EH (cell line): ENCODE measurements around the gene ZNF740.
"Not testable (repeated sequence)": the region's sequence is repeated elsewhere in the genome, so short reads cannot be mapped to it uniquely, and the experiment has no call there.

ENCODE experiments used
- DNase-seq: peaks from one replicate; pipeline ENCODE4 v3.0.0-alpha.2; 2015; ENCODE audit warnings: low read depth

The ZNF740 gene

DNA sequence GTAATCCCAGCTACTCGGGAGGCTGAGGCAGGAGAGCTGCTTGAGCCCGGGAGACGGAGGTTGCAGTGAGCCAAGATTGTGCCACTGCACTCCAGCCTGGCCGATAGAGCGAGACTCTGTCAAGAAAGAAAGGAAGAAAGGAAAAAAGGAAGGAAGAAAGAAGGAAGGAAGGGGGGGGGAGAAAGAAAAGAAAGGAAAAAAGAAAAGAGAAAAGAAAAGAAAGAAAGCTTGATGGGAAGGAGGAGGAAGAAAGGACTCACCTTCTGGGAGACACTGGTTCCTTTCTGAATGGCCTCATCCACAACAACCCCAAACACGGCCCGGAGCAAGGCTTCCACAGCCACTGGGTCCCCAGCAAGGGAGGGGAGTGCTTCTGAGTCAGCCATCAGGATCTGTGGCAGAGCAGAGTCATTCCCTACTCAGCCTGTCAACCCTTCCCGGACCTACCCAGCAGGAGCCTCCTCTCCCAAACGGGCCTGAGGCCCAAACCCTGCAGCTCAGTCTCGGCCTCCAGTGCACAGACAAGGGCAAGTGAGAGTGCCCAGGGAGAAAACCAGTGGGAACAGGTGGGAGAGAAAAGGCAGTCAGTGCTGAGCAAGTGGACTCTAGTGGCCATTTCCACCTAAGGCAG lies 7.3 kb upstream of the ZNF740 start:
- peak; percentile 77 for DNase-seq

DNA sequence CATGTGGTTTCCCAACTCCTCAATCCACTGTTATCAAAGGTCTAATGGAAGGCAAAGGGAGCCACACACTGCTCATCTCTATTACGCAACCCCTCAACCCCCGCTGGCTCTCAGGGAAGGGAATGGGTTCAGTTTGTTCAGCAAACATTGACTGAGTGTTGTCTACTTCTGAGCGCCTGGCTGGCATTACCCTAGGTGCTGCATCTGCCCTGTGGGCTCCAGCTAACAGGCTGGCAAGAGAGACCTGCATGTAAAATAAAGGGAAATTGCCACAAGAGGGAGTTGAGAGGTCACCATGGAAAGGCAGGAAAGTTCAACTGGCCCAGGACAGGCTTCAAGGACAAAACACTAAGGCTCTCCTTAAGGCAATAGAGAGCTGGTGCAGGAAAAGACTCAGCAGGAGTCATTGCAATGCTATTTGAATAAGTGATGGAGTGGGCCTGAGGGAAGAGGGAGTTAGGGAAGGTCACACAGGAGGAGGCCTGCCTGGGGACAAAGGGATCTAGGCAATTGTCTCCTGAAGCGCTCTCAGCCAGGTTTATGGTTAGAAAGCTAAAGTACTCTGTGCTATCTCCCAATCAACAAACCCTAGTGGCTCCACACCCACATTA lies 5.5 kb upstream of the ZNF740 start:
- DNase-seq = peak; percentile 71

GRCh38 chr12:53176750-53177149 lies 3.8 kb upstream of the ZNF740 start:
- no peak for DNase-seq

DNA sequence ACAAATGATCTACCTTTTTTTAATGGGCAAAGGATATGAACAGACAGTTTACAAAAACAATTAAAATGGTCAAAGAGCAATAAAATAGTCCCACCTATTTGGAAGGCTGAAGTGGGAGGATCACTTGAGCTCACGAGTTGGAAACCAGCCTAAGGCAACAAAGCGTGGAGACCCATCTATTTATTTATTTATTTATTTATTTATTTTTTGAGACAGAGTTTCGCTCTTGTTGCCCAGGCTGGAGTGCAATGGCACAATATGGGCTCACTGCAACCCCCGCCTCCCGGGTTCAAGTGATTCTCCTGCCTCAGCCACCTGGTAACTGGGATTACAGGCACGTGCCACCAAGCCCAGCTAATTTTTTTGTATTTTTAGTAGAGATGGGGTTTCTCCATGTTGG lies 3.1 kb upstream of the ZNF740 start:
- not testable (repeated sequence) for DNase-seq

GRCh38 chr12:53178803-53179202 lies 1.7 kb upstream of the ZNF740 start:
- not testable (repeated sequence) for DNase-seq

DNA sequence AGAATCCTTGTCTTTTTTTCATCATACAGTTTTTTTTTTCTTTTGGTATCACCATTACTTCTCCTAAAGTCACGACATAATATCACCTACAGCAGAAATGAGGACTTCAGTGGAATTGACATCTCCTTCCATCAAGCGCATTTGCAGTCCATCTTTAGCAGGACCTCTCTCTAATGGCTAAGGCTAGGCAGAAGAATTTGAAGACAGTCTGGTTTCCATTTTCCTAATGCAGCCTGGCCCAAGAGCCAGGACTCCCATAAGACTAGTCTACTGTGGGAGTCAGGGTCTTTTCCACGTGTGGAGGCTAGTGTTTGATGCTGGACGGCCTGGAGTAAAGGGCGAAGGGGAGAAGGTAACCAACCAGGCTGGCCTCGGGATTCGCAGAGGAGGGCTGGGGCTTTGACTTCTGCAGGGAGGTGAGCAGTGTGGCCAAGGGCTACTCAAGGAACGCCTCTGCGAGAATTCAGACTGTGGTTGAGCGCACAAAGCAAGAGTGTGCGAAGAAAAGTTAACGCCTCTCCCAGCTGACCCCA lies 769 bp upstream of the ZNF740 start:
- no peak for DNase-seq

GRCh38 chr12:53180931-53181645 lies 566 bp downstream of the ZNF740 start:
- peak; percentile 76 for DNase-seq

DNA sequence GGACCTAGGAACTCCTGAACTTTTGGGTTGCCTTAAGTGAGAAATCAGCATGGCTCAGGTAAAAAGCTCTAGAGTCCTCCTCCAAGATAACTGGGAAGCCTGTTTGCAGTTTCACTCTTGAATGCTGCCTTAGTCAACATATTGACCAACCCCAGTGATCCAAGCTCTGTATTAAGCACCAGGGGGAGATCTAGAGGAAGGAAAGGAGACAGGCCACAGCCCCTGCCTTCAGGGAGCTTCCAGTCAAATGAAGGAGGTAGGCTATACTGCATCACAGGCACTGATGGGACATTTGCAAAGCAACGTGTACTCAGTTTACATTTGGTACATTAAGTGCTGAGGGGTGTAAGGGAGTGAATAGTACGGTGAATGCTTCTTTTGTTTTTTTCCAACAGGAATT lies 1.4 kb downstream of the ZNF740 start:
- DNase-seq = no peak

DNA sequence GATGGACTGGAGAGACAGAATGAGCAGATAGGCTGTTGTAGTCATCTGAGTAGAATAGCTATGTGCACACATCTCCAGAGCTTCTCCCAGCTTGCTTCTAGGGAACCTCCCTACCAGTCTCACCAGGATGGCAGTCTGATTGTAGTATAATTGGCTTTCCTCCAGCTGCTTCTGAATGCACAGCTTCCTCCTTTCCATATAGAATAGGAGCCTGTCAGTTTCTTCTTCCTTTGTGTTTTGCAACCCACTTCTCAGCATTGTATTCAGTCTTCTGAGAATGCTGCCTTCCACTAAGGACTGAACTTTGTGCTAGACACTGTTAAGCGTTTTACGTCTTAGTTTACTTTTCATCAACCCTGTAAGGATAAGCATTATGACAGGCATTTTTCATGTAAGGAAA lies 2.4 kb downstream of the ZNF740 start:
- no peak for DNase-seq

DNA sequence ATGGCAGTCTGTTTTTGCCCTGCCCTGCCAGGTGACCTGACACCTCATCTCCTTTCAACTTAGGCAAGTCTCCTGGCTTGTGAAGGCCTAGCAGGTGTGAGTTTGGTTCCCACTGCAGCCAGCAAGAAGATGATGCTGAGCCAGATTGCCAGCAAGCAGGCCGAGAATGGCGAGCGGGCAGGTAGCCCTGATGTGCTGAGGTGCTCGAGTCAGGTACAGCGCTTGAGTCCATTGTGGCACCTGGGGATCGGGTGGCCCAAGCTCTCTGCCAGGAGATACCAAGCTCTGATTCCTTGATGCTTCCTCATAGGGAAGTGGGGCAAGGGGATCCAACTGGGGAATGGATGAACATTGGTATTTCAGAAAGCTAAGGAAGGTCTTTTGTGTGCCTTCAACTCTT lies 4.3 kb downstream of the ZNF740 start:
- DNase-seq = no peak

GRCh38 chr12:53185582-53186153 lies 5.1 kb downstream of the ZNF740 start:
- no peak for DNase-seq

DNA sequence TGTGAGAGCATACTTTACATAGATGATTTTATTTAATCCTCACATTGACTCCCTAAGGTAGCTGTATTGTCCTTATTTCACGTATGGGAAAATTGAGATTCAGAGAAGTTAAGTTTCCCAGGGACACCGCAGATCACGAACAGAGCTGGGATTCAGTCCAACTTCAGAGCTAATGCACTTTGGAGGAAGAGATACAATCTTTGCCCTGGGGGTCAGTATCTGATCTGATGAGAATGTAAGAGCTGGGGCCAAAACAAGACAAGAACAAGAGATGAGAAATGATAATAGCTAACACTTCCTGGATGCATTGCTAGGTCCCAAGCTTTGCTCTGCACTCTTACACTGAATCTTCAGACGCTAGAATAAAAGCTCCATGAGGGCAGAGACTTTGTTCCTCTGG lies 6.2 kb downstream of the ZNF740 start:
- peak; percentile 66 for DNase-seq

- DNase-seq = no peak
Measured at GRCh38 chr12:53187145-53187899, 6.8 kb downstream of the ZNF740 start.

DNA sequence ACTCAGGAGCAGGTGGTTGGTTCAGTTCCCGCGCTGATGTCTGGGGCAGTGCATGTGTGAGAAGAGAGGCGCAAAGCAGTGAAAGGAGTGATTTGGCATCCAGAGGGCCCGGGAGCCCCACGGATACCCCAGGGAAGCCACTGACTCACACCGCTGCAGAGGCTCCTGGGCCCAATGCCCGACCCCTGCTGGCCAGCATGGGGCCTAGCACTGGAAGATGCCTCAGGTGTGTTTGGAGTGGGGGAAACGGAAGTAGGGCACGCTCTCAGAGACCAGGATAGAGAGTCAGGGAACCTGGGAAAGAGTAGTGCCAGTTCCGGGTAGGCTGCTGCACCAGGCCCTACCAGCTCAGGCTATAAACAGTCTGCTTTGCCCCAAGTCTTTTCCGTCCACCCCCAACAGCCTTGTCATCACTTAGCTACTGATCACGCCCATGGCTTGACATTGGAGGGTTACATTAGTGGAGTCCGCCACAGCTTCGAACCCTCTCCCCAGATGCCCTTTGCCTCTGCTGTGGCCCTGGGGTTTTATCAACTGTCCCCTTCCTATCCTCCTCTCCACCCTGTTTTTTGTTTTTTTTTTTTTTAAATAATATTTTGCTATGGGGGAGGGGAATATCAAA lies 9.7 kb downstream of the ZNF740 start:
- DNase-seq = peak; percentile 64

- DNase-seq = no peak
Measured at GRCh38 chr12:53191096-53191884, 10.8 kb downstream of the ZNF740 start.

GRCh38 chr12:53191885-53192530 lies 11.5 kb downstream of the ZNF740 start:
- no peak for DNase-seq

DNA sequence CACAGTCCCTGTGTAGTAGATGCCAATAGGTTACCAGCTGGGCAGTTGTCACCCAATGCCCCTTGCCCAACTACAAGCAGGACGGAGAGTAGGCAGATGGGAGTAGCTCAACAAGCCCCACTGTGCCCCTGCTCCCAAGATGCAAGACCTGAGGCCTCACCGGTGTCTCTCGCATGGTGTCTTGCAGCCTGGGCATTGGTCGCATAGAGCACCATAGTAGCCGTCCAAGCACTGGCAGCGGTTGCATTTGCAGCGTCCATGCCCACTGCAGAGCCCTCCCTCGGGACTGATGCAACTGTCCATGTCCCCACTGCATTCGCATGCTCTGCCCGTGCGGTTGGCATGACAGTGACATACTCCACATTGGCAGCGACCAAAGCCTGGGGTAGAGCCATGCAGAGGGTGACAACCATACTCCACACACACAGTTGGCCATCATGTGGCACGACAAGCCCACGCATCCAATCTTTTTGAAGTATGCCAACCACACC lies 12.1 kb downstream of the ZNF740 start:
- no peak for DNase-seq

GRCh38 chr12:53193040-53193439 lies 12.5 kb downstream of the ZNF740 start:
- no peak for DNase-seq

DNA sequence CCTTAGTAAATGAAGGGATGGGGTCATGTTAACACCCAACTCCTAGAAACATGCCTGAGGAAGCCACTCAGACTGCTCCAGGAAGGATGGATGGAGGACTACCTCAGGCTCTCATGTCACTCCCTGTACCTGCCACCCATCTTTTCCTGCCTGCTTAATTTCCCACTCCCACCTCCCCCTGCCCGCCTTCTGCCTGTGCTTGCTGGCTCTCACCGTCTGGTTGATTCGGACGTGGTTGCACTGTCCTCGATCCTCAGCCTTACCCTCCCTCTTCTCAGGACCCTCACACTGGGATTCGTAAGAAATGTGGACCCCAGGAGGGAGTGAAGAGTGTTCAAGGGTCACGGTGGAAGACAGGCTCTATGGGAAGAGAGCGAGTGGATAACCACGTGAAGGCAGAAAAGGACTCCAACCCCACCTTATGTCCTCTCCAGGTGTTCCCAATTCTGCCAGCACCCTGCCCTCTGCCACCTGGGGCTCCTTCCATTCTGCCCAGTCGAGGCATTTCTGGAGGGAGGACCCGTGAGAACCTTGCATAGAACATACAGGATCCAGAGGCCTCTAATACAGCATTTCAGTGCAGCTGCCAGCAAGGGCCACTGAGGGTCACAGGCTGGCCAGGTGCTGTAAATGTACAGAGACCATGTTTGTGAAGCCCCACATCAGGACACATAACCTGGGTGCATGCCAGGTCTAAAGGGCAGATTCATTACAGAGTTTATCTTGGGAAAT lies 13.6 kb downstream of the ZNF740 start:
- no peak for DNase-seq
